SK-N-SH treated with all-trans-retinoic acid at 6 μM for 48 hours (cell line): ENCODE measurements around the gene RPP38.

Experiments
- ATAC-seq: fragments of 200-7000 bp; cut with Tn5 transposase; 3 replicates; pipeline ENCODE4 v1.9.1; 2020; ENCODE audit warnings: mild to moderate bottlenecking, moderate library complexity
- ARNTL ChIP-seq: fragments of 450-650 bp; formaldehyde crosslinking; IDR thresholded peaks from 2 replicates; pipeline ENCODE4 v1.5.0; 2020; ENCODE audit warnings: low read depth, mild to moderate bottlenecking, moderate library complexity, borderline replicate concordance
- BACH2 ChIP-seq: fragments of 250-450 bp; sonication (Bioruptor Pico); IDR thresholded peaks from 2 replicates; pipeline ENCODE4 v1.9.0; 2021; ENCODE audit warnings: mild to moderate bottlenecking, borderline replicate concordance
- CSDC2 ChIP-seq: fragments of 250-450 bp; sonication (Bioruptor Pico); IDR thresholded peaks from 2 replicates; pipeline ENCODE4 v1.5.0; 2020; ENCODE audit warnings: mild to moderate bottlenecking, moderate library complexity
- ESRRG ChIP-seq: fragments of 250-450 bp; sonication (Bioruptor Pico); IDR thresholded peaks from 2 replicates; pipeline ENCODE4 v1.6.1; 2021; ENCODE audit warnings: mild to moderate bottlenecking
- GLIS3 ChIP-seq: fragments of 250-450 bp; sonication (Bioruptor Pico); IDR thresholded peaks from 2 replicates; pipeline ENCODE4 v1.5.0; 2020; ENCODE audit warnings: mild to moderate bottlenecking, moderate library complexity
- ISL1 ChIP-seq: fragments of 250-450 bp; sonication (Bioruptor Pico); IDR thresholded peaks from 2 replicates; pipeline ENCODE4 v2.1.2; 2022; ENCODE audit warnings: mild to moderate bottlenecking, moderate library complexity
- OSR1 ChIP-seq: fragments of 250-450 bp; sonication (Bioruptor Pico); IDR thresholded peaks from 2 replicates; pipeline ENCODE4 v1.8.0; 2022; ENCODE audit warnings: moderate library complexity, mild to moderate bottlenecking, inconsistent platforms
- PPARA ChIP-seq: fragments of 250-450 bp; sonication (Bioruptor Pico); IDR thresholded peaks from 2 replicates; pipeline ENCODE4 v1.5.0; 2020; ENCODE audit warnings: mild to moderate bottlenecking, borderline replicate concordance
- RARB ChIP-seq: fragments of 250-450 bp; sonication (Bioruptor Pico); IDR thresholded peaks from 2 replicates; pipeline ENCODE4 v1.8.0; 2021; ENCODE audit warnings: mild to moderate bottlenecking, moderate library complexity
- SNAI2 ChIP-seq: fragments of 250-450 bp; sonication (Bioruptor Pico); IDR thresholded peaks from 2 replicates; pipeline ENCODE4 v1.5.0; 2020; ENCODE audit warnings: mild to moderate bottlenecking, moderate library complexity
- TCF4 ChIP-seq: fragments of 250-450 bp; sonication (Bioruptor Pico); IDR thresholded peaks from 2 replicates; pipeline ENCODE4 v1.8.0; 2021; ENCODE audit warnings: mild to moderate bottlenecking, moderate library complexity, borderline replicate concordance
- TOX ChIP-seq: fragments of 250-450 bp; sonication (Bioruptor Pico); IDR thresholded peaks from 2 replicates; pipeline ENCODE4 v1.8.0; 2021; ENCODE audit warnings: mild to moderate bottlenecking, moderate library complexity, borderline replicate concordance
- ZC3H10 ChIP-seq: fragments of 250-450 bp; sonication (Bioruptor Pico); IDR thresholded peaks from 2 replicates; pipeline ENCODE4 v1.5.1; 2021; ENCODE audit warnings: mild to moderate bottlenecking, moderate library complexity
- ZFP30 ChIP-seq: fragments of 450-650 bp; formaldehyde crosslinking; IDR thresholded peaks from 2 replicates; pipeline ENCODE4 v1.5.0; 2022; ENCODE audit warnings: mild to moderate bottlenecking, moderate library complexity
- ZNF565 ChIP-seq: fragments of 450-650 bp; formaldehyde crosslinking; conservative IDR thresholded peaks from 2 replicates; pipeline ENCODE4 v1.5.0; 2020; ENCODE audit warnings: low read depth, mild to moderate bottlenecking, moderate library complexity
- ZNF70 ChIP-seq: fragments of 450-650 bp; formaldehyde crosslinking; IDR thresholded peaks from 2 replicates; pipeline ENCODE4 v1.5.0; 2020; ENCODE audit warnings: mild to moderate bottlenecking, moderate library complexity
- ZNF8 ChIP-seq: fragments of 450-650 bp; formaldehyde crosslinking; IDR thresholded peaks from 2 replicates; pipeline ENCODE4 v1.5.0; 2020; ENCODE audit warnings: mild to moderate bottlenecking, moderate library complexity
- TF ChIP-seq, protein P1 (sequence below): fragments of 250-450 bp; sonication (Bioruptor Pico); IDR thresholded peaks from 2 replicates; pipeline ENCODE4 v1.8.0; 2021; ENCODE audit warnings: low read depth, mild to moderate bottlenecking, moderate library complexity, borderline replicate concordance
- TF ChIP-seq, protein P2 (sequence below): fragments of 250-450 bp; sonication (Bioruptor Pico); IDR thresholded peaks from 2 replicates; pipeline ENCODE4 v1.8.0; 2020; ENCODE audit warnings: mild to moderate bottlenecking, moderate library complexity, borderline replicate concordance
- TF ChIP-seq, protein P3 (sequence below): fragments of 250-450 bp; sonication (Bioruptor Pico); IDR thresholded peaks from 2 replicates; pipeline ENCODE4 v1.5.0; 2020; ENCODE audit warnings: mild to moderate bottlenecking, moderate library complexity
- TF ChIP-seq, protein P4 (sequence below): fragments of 250-450 bp; sonication (Bioruptor Pico); IDR thresholded peaks from 2 replicates; pipeline ENCODE4 v1.5.1; 2021; ENCODE audit warnings: mild to moderate bottlenecking, moderate library complexity
- TF ChIP-seq, protein P5 (sequence below): fragments of 250-450 bp; sonication (Bioruptor Pico); IDR thresholded peaks from 2 replicates; pipeline ENCODE4 v1.5.1; 2020; ENCODE audit warnings: low read depth, mild to moderate bottlenecking, moderate library complexity

The RPP38 gene

DNA sequence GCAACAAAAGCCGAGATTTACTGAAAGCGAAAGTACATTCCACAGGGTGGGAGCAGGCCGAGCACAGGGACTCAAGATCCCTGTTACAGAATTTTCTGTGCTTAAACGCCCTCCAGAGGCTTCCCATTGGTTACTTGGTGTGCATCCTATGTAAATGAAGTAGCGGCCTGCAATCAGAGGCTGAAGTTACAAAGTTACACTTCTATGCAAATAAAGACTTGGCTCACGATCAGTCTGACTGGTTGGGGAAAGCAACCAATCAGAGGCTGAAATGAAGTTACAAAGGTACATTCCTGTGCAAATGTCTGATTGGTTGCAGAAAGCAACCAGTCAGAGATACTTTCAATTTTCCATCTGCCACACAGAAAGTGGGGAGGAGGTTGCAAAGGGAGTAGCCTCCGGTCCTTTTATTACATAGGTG lies 12.6 kb upstream of the RPP38 start:
- ATAC-seq: peak; percentile 50
- no peak for TF ChIP-seq TOX (CRISPR knock-in tag)
- TF ChIP-seq, protein P1, sequence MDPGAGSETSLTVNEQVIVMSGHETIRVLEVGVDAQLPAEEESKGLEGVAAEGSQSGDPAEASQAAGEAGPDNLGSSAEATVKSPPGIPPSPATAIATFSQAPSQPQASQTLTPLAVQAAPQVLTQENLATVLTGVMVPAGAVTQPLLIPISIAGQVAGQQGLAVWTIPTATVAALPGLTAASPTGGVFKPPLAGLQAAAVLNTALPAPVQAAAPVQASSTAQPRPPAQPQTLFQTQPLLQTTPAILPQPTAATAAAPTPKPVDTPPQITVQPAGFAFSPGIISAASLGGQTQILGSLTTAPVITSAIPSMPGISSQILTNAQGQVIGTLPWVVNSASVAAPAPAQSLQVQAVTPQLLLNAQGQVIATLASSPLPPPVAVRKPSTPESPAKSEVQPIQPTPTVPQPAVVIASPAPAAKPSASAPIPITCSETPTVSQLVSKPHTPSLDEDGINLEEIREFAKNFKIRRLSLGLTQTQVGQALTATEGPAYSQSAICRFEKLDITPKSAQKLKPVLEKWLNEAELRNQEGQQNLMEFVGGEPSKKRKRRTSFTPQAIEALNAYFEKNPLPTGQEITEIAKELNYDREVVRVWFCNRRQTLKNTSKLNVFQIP (CRISPR knock-in tag): no peak
- no peak for TF ChIP-seq ZC3H10 (CRISPR knock-in tag)
- TF ChIP-seq, protein P2, sequence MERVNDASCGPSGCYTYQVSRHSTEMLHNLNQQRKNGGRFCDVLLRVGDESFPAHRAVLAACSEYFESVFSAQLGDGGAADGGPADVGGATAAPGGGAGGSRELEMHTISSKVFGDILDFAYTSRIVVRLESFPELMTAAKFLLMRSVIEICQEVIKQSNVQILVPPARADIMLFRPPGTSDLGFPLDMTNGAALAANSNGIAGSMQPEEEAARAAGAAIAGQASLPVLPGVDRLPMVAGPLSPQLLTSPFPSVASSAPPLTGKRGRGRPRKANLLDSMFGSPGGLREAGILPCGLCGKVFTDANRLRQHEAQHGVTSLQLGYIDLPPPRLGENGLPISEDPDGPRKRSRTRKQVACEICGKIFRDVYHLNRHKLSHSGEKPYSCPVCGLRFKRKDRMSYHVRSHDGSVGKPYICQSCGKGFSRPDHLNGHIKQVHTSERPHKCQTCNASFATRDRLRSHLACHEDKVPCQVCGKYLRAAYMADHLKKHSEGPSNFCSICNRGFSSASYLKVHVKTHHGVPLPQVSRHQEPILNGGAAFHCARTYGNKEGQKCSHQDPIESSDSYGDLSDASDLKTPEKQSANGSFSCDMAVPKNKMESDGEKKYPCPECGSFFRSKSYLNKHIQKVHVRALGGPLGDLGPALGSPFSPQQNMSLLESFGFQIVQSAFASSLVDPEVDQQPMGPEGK: no peak
- TF ChIP-seq ZNF70 (CRISPR knock-in tag): no peak
- TF ChIP-seq ZNF565: no peak
- TF ChIP-seq, protein P3, sequence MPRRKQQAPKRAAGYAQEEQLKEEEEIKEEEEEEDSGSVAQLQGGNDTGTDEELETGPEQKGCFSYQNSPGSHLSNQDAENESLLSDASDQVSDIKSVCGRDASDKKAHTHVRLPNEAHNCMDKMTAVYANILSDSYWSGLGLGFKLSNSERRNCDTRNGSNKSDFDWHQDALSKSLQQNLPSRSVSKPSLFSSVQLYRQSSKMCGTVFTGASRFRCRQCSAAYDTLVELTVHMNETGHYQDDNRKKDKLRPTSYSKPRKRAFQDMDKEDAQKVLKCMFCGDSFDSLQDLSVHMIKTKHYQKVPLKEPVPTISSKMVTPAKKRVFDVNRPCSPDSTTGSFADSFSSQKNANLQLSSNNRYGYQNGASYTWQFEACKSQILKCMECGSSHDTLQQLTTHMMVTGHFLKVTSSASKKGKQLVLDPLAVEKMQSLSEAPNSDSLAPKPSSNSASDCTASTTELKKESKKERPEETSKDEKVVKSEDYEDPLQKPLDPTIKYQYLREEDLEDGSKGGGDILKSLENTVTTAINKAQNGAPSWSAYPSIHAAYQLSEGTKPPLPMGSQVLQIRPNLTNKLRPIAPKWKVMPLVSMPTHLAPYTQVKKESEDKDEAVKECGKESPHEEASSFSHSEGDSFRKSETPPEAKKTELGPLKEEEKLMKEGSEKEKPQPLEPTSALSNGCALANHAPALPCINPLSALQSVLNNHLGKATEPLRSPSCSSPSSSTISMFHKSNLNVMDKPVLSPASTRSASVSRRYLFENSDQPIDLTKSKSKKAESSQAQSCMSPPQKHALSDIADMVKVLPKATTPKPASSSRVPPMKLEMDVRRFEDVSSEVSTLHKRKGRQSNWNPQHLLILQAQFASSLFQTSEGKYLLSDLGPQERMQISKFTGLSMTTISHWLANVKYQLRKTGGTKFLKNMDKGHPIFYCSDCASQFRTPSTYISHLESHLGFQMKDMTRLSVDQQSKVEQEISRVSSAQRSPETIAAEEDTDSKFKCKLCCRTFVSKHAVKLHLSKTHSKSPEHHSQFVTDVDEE (CRISPR knock-in tag): no peak
- no peak for TF ChIP-seq OSR1
- no peak for TF ChIP-seq SNAI2 (CRISPR knock-in tag)
- no peak for TF ChIP-seq ARNTL
- no peak for TF ChIP-seq BACH2 (CRISPR knock-in tag)
- TF ChIP-seq GLIS3 (CRISPR knock-in tag): no peak
- no peak for TF ChIP-seq PPARA
- no peak for TF ChIP-seq ISL1
- TF ChIP-seq ESRRG: no peak
- no peak for TF ChIP-seq ZFP30 (CRISPR knock-in tag)
- TF ChIP-seq, protein P4, sequence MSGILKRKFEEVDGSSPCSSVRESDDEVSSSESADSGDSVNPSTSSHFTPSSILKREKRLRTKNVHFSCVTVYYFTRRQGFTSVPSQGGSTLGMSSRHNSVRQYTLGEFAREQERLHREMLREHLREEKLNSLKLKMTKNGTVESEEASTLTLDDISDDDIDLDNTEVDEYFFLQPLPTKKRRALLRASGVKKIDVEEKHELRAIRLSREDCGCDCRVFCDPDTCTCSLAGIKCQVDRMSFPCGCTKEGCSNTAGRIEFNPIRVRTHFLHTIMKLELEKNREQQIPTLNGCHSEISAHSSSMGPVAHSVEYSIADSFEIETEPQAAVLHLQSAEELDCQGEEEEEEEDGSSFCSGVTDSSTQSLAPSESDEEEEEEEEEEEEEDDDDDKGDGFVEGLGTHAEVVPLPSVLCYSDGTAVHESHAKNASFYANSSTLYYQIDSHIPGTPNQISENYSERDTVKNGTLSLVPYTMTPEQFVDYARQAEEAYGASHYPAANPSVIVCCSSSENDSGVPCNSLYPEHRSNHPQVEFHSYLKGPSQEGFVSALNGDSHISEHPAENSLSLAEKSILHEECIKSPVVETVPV (CRISPR knock-in tag): no peak
- no peak for TF ChIP-seq ZNF8 (CRISPR knock-in tag)
- TF ChIP-seq TCF4 (CRISPR knock-in tag): no peak
- no peak for TF ChIP-seq CSDC2 (CRISPR knock-in tag)
- TF ChIP-seq, all 23 proteins: peak for 0

DNA sequence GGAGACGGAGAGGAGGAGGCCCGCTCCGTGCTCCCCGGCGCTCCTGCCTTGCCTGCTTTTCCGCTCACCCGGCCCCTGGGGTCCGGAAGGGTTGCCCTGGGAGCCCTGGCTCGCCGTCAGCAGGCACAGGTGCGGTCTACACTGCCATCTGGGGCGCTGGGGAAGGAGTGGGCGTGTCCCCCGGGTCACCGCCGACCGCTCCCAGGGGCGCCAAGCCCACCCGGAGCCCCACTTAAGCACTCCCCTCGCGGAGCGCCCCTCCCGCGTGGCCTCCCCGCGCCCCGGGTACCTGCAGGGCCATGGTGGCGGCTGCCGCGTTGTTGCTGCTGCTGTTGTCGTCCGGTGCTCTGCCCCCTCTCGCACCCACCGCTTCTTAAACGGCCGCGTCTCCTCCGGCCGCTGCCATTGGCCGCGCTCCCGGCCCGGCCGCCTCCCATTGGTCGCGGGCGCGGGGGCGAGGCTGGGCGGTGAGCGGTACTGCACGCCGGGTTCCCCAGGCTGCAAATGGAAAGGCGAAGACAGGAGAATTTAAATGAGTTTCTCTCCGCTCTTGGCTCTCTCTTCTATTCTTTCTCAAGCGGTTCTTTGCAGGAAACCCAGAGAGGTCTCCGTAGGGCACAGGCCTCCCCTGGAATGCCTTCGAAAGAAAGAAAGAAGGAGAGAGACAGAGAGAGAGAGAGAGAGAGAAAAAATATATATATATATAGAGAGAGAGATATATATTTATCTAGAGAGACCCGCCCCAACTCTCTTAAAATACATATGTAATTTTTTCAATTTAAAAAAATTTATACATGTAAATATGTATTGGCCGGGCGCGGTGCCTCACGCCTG lies 8.5 kb upstream of the RPP38 start, which contains the start of gene ACBD7:
Gene ACBD7 (minus strand): TSS at position 349 of the 834 bp plus-strand sequence. CDS start 48 bp downstream, at position 301.
- ATAC-seq: peak; percentile 99
- TF ChIP-seq CSDC2 (CRISPR knock-in tag) (no peak), ISL1 (no peak), OSR1 (no peak), GLIS3 (CRISPR knock-in tag) (no peak), ZC3H10 (CRISPR knock-in tag) (no peak), ZNF8 (CRISPR knock-in tag) (no peak), RARB (no peak), ARNTL (no peak), PPARA (no peak), SNAI2 (CRISPR knock-in tag) (no peak), ZNF565 (no peak), BACH2 (CRISPR knock-in tag) (no peak), ZFP30 (CRISPR knock-in tag) (no peak), TOX (CRISPR knock-in tag) (no peak), TCF4 (CRISPR knock-in tag) (no peak), ESRRG (no peak), ZNF70 (CRISPR knock-in tag) (no peak)
- TF ChIP-seq, protein P3 (CRISPR knock-in tag): no peak
- TF ChIP-seq, protein P4 (CRISPR knock-in tag): no peak
- TF ChIP-seq, protein P5, sequence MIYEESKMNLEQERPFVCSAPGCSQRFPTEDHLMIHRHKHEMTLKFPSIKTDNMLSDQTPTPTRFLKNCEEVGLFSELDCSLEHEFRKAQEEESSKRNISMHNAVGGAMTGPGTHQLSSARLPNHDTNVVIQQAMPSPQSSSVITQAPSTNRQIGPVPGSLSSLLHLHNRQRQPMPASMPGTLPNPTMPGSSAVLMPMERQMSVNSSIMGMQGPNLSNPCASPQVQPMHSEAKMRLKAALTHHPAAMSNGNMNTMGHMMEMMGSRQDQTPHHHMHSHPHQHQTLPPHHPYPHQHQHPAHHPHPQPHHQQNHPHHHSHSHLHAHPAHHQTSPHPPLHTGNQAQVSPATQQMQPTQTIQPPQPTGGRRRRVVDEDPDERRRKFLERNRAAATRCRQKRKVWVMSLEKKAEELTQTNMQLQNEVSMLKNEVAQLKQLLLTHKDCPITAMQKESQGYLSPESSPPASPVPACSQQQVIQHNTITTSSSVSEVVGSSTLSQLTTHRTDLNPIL (CRISPR knock-in tag): no peak
